HG03439 (cell line): ENCODE measurements around the gene FANCG.

Experiments used
- ATAC-seq: cut with Tn5 transposase; IDR thresholded peaks from one replicate; pipeline ENCODE4 v1.9.1; 2021; ENCODE audit warnings: mild to moderate bottlenecking, moderate library complexity; ENCODE audit not compliant: unreplicated experiment

FANCG gene

GRCh38 chr9:35104586-35104985 is 24.8 kb upstream of the FANCG start:
- no peak for ATAC-seq

GRCh38 chr9:35103660-35104191 is 24.0 kb upstream of the FANCG start:
- ATAC-seq = no peak

- peak; percentile 94 for ATAC-seq
Observed at GRCh38 chr9:35102769-35103659, 23.3 kb upstream of the FANCG start, which contains the start of gene STOML2. Gene STOML2, minus strand, starts transcription at chr9:35103131. Its CDS starts 37 bp downstream, at chr9:35103094.

- peak; percentile 17 for ATAC-seq
Observed at GRCh38 chr9:35102465-35102768, 22.7 kb upstream of the FANCG start.

GRCh38 chr9:35097573-35097972 is 17.8 kb upstream of the FANCG start:
- no peak for ATAC-seq

GRCh38 chr9:35096035-35096849 is 16.5 kb upstream of the FANCG start, which contains the start of gene PIGO:
Gene PIGO, minus strand, starts transcription at chr9:35096591. Its CDS starts 1,026 bp downstream, at chr9:35095565.
- ATAC-seq = peak; percentile 76

GRCh38 chr9:35091536-35091935 is 11.8 kb upstream of the FANCG start:
- no peak for ATAC-seq

GRCh38 chr9:35089434-35089833 is 9.7 kb upstream of the FANCG start:
- ATAC-seq = no peak

GRCh38 chr9:35085078-35085477 is 5.3 kb upstream of the FANCG start:
- no peak for ATAC-seq

- ATAC-seq = no peak
Observed at GRCh38 chr9:35079041-35079425, 709 bp downstream of the FANCG start.

- ATAC-seq = no peak
Observed at GRCh38 chr9:35078066-35078465, 1.7 kb downstream of the FANCG start.

GRCh38 chr9:35076848-35077247 is 2.9 kb downstream of the FANCG start:
- no peak for ATAC-seq

- ATAC-seq = no peak
Observed at GRCh38 chr9:35075358-35075757, 4.4 kb downstream of the FANCG start.

- ATAC-seq = no peak
Observed at GRCh38 chr9:35074791-35075190, 5.0 kb downstream of the FANCG start.

GRCh38 chr9:35074141-35074540 is 5.6 kb downstream of the FANCG start:
- no peak for ATAC-seq

- ATAC-seq = no peak
Observed at GRCh38 chr9:35073279-35073612, 6.5 kb downstream of the FANCG start.

- peak; percentile 85 for ATAC-seq
Observed at GRCh38 chr9:35072461-35073278, 7.1 kb downstream of the FANCG start, which contains the start of gene VCP. Gene VCP, minus strand, starts transcription at chr9:35072625. Its CDS starts 272 bp downstream, at chr9:35072353.

GRCh38 chr9:35071814-35072460 is 7.8 kb downstream of the FANCG start:
- peak; percentile 51 for ATAC-seq

GRCh38 chr9:35070823-35071813 is 8.6 kb downstream of the FANCG start:
- no peak for ATAC-seq
